HEK293 (cell line): Measurements from ENCODE around the gene PEPD.

Experiments used
- CTCF ChIA-PET: fragments of 350-600 bp; formaldehyde crosslinking; extraction: SDS; loops from one replicate; lab custom pipeline; 2021; ENCODE audit warnings: antibody characterized with exemption; lab: Yijun Ruan, JAX
- POLR2A ChIA-PET: fragments of 300-600 bp; formaldehyde crosslinking; extraction: SDS; loops from one replicate; lab custom pipeline; 2020; ENCODE audit warnings: antibody characterized with exemption, inconsistent platforms; lab: Yijun Ruan, JAX
- H3K27ac ChIP-seq: fragments of 200-500 bp; sonication (Bioruptor generic); 2 replicates; pipeline ENCODE4 v1.5.1; 2014; ENCODE audit warnings: low read depth, low read length, control low read depth, inconsistent platforms; ENCODE audit errors: extremely low read depth
- H3K36me3 ChIP-seq, 2 experiments: fragments of 200-500 bp in 1 of 2; sonication (Bioruptor generic) in 1 of 2; 1 replicate in 1 of 2; 2 replicates in 1 of 2; pipeline ENCODE4 v1.5.1; 2014 to 2017; ENCODE audit warnings: inconsistent platforms in 2 of 2, low read length in 2 of 2; ENCODE audit not compliant: control insufficient read depth in 2 of 2, insufficient read depth in 1 of 2
- H3K4me1 ChIP-seq: fragments of 200-500 bp; sonication (Bioruptor generic); 2 replicates; pipeline ENCODE4 v1.5.1; 2014; ENCODE audit warnings: mild to moderate bottlenecking, low read length, inconsistent platforms; ENCODE audit not compliant: control insufficient read depth, insufficient read depth
- H3K4me3 ChIP-seq: 2 replicates; pipeline ENCODE4 v1.5.1; 2011; ENCODE audit warnings: low read depth, mild to moderate bottlenecking, control low read depth, low read length, moderate library complexity
- H3K9me3 ChIP-seq: fragments of 200-500 bp; sonication (Bioruptor generic); 2 replicates; pipeline ENCODE4 v1.5.1; 2014; ENCODE audit warnings: low read depth, low read length, inconsistent platforms; ENCODE audit not compliant: control insufficient read depth, insufficient read depth
- HOXD13 ChIP-seq: sonication (generic); formaldehyde crosslinking; IDR thresholded peaks from 2 replicates; pipeline ENCODE4 v1.8.0; 2022; ENCODE audit warnings: missing genetic modification reagents, borderline replicate concordance
- KLF16 ChIP-seq: fragments of 450-650 bp; formaldehyde crosslinking; IDR thresholded peaks from 2 replicates; pipeline ENCODE4 v1.5.1; 2017; ENCODE audit warnings: missing biosample characterization, missing genetic modification characterization
- PRDM1 ChIP-seq: fragments of 450-650 bp; formaldehyde crosslinking; IDR thresholded peaks from 2 replicates; pipeline ENCODE4; 2016; ENCODE audit warnings: missing biosample characterization, missing genetic modification characterization
- TRIM28 ChIP-seq: IDR thresholded peaks from 2 replicates; pipeline ENCODE4 v1.6.1; 2011; ENCODE audit warnings: low read length, control low read depth, borderline replicate concordance
- ZIC2 ChIP-seq: fragments of 450-650 bp; formaldehyde crosslinking; IDR thresholded peaks from 2 replicates; pipeline ENCODE4 v1.5.1; 2016; ENCODE audit warnings: missing biosample characterization, missing genetic modification characterization
- ZNF132 ChIP-seq: fragments of 450-650 bp; formaldehyde crosslinking; IDR thresholded peaks from 2 replicates; pipeline ENCODE4 v1.5.1; 2017; ENCODE audit warnings: missing biosample characterization, missing genetic modification characterization, borderline replicate concordance
- ZNF140 ChIP-seq: fragments of 450-650 bp; formaldehyde crosslinking; IDR thresholded peaks from 2 replicates; pipeline ENCODE4 v1.5.1; 2016; ENCODE audit warnings: missing biosample characterization, missing genetic modification characterization
- ZNF2 ChIP-seq: fragments of 450-650 bp; formaldehyde crosslinking; IDR thresholded peaks from 2 replicates; pipeline ENCODE4 v1.5.1; 2016; ENCODE audit warnings: missing biosample characterization, missing genetic modification characterization
- ZNF211 ChIP-seq: fragments of 450-650 bp; formaldehyde crosslinking; IDR thresholded peaks from 2 replicates; pipeline ENCODE4 v1.5.1; 2016; ENCODE audit warnings: low read depth, missing biosample characterization, missing genetic modification characterization
- ZNF214 ChIP-seq: fragments of 450-650 bp; formaldehyde crosslinking; IDR thresholded peaks from 2 replicates; pipeline ENCODE4 v1.5.1; 2017; ENCODE audit warnings: missing biosample characterization, mild to moderate bottlenecking, missing genetic modification characterization, borderline replicate concordance
- ZNF221 ChIP-seq: fragments of 450-650 bp; formaldehyde crosslinking; IDR thresholded peaks from 2 replicates; pipeline ENCODE4 v1.5.1; 2017; ENCODE audit warnings: missing biosample characterization, missing genetic modification characterization, borderline replicate concordance
- ZNF274 ChIP-seq, 2 experiments: fragments of 200-500 bp in 1 of 2; fragments of 450-650 bp in 1 of 2; sonication (Bioruptor generic) in 1 of 2; formaldehyde crosslinking in 1 of 2; IDR thresholded peaks; 2 replicates each; pipeline versions ENCODE4 v1.5.1 to v1.6.1; 2014 to 2016; ENCODE audit warnings: borderline replicate concordance in 1 of 2, inconsistent platforms in 1 of 2, low read length in 1 of 2, missing biosample characterization in 1 of 2, missing genetic modification characterization in 1 of 2
- ZNF426 ChIP-seq: fragments of 450-650 bp; formaldehyde crosslinking; IDR thresholded peaks from 2 replicates; pipeline ENCODE4 v1.5.1; 2017; ENCODE audit warnings: missing biosample characterization, missing genetic modification characterization, mild to moderate bottlenecking, inconsistent platforms, moderate library complexity
- ZNF510 ChIP-seq: fragments of 450-650 bp; formaldehyde crosslinking; IDR thresholded peaks from 2 replicates; pipeline ENCODE4 v1.5.1; 2018; ENCODE audit warnings: mild to moderate bottlenecking, missing genetic modification characterization, missing biosample characterization; ENCODE audit not compliant: insufficient replicate concordance
- ZNF514 ChIP-seq: fragments of 450-650 bp; formaldehyde crosslinking; IDR thresholded peaks from 2 replicates; pipeline ENCODE4 v1.5.1; 2016; ENCODE audit warnings: missing biosample characterization, missing genetic modification characterization
- ZNF529 ChIP-seq: fragments of 450-650 bp; formaldehyde crosslinking; IDR thresholded peaks from 2 replicates; pipeline ENCODE4 v1.5.1; 2017; ENCODE audit warnings: missing genetic modification characterization, missing biosample characterization; ENCODE audit not compliant: insufficient replicate concordance
- ZNF549 ChIP-seq: fragments of 450-650 bp; IDR thresholded peaks from 2 replicates; pipeline ENCODE4 v1.5.1; 2018; ENCODE audit warnings: missing biosample characterization, missing genetic modification characterization, mild to moderate bottlenecking, inconsistent platforms, moderate library complexity
- ZNF585B ChIP-seq: fragments of 450-650 bp; formaldehyde crosslinking; IDR thresholded peaks from 2 replicates; pipeline ENCODE4 v1.5.1; 2016; ENCODE audit warnings: missing biosample characterization, missing genetic modification characterization
- ZNF624 ChIP-seq: fragments of 450-650 bp; formaldehyde crosslinking; IDR thresholded peaks from 2 replicates; pipeline ENCODE4 v1.5.1; 2017; ENCODE audit warnings: missing biosample characterization, missing genetic modification characterization
- TF ChIP-seq, protein P1 (sequence below): fragments of 450-650 bp; formaldehyde crosslinking; IDR thresholded peaks from 2 replicates; pipeline ENCODE4 v1.5.1; 2017; ENCODE audit warnings: missing biosample characterization, mild to moderate bottlenecking, missing genetic modification characterization, moderate library complexity
- TF ChIP-seq, protein P2 (sequence below): fragments of 450-650 bp; formaldehyde crosslinking; IDR thresholded peaks from 2 replicates; pipeline ENCODE4 v1.5.1; 2016; ENCODE audit warnings: missing biosample characterization, missing genetic modification characterization

The PEPD gene

DNA sequence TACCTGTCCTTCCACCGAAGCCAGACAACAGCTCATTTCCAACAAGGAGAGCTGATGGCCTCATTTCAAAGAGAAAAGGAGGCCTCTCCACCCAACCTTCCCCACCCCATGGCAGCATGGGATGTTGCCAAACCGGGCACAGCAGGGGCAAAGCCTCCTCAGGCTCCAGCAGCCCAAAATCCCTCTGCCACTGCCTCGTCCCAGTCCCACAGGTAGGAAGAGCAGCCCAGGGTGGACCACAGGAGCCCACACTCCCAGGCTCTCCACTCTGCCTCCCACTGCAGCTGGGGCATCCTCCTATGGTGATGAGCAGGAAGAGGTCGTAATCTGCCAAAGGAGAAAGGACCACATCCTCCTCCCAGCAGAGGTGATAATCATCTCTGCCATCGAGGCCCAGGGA is 50.9 kb downstream of the PEPD start:
- H3K4me1 ChIP-seq: peaks cover 7% of the 10 kb centered on the region; the same call in 1 of the 2 replicates
- TF ChIP-seq ZIC2 (tag by site-specific recombination) (peak; percentile 61), ZNF214 (tag by site-specific recombination) (no peak)
- no peaks in the 10 kb centered on the region for H3K9me3 ChIP-seq
- POLR2A ChIA-PET: no interaction called here
- CTCF ChIA-PET: interaction anchor here (0.6 to 1.0 kb wide), 2 partner anchors 307 to 357 kb away, joined by 3 read pairs; no protein-coding TSS in a partner anchor
- no peak overlapping the region for H3K27ac ChIP-seq
- H3K36me3 ChIP-seq: peaks cover 0 to 5% of the 10 kb centered on the region in 2 experiments; a peak in 1 of 3 replicates
- H3K4me3 ChIP-seq: no peak overlapping the region

DNA sequence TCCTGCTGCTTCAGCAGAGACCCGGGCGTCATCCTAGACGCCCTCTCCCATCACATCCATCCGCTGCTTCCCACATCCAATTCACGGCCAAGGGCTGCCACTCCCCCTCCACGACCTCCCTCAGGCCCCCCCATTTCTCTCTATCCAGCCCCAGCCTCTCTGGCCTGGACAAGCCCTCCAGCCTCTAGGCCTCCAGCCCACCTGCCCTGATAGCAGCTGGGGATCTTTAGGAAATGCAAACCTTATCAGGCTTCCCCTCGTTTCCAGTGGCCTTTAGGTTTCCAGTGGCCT is 51.6 kb downstream of the PEPD start:
- no peaks in the 10 kb centered on the region for H3K9me3 ChIP-seq
- TF ChIP-seq ZNF426 (no peak), ZNF211 (tag by site-specific recombination) (no peak), ZNF274 (IDR thresholded peaks at IDR 0.05; ENCODE audit: low read length) (no peak), ZNF274 (tag by site-specific recombination; IDR thresholded peaks at IDR 0.05; ENCODE audit: borderline replicate concordance) (no peak), KLF16 (no peak), ZNF510 (tag by site-specific recombination) (no peak), ZNF140 (tag by site-specific recombination) (no peak), ZNF514 (no peak), ZNF221 (tag by site-specific recombination) (no peak), ZNF624 (no peak), ZNF2 (tag by site-specific recombination) (no peak), ZNF132 (tag by site-specific recombination) (no peak), ZNF585B (tag by site-specific recombination) (no peak), ZNF549 (tag by site-specific recombination) (no peak), ZNF529 (no peak), HOXD13 (no peak), TRIM28 (no peak), PRDM1 (no peak)
- TF ChIP-seq, protein P1, sequence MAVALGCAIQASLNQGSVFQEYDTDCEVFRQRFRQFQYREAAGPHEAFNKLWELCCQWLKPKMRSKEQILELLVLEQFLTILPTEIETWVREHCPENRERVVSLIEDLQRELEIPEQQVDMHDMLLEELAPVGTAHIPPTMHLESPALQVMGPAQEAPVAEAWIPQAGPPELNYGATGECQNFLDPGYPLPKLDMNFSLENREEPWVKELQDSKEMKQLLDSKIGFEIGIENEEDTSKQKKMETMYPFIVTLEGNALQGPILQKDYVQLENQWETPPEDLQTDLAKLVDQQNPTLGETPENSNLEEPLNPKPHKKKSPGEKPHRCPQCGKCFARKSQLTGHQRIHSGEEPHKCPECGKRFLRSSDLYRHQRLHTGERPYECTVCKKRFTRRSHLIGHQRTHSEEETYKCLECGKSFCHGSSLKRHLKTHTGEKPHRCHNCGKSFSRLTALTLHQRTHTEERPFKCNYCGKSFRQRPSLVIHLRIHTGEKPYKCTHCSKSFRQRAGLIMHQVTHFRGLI (tag by site-specific recombination): no peak
- TF ChIP-seq, protein P2, sequence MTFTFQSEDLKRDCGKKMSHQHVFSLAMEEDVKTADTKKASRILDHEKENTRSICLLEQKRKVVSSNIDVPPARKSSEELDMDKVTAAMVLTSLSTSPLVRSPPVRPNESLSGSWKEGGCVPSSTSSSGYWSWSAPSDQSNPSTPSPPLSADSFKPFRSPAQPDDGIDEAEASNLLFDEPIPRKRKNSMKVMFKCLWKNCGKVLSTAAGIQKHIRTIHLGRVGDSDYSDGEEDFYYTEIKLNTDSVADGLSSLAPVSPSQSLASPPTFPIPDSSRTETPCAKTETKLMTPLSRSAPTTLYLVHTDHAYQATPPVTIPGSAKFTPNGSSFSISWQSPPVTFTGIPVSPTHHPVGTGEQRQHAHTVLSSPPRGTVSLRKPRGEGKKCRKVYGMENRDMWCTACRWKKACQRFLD (tag by site-specific recombination): no peak
- TF ChIP-seq, all 188 proteins: peak for 0
- CTCF ChIA-PET: interaction anchor here (0.6 to 1.0 kb wide), 2 partner anchors 121 to 308 kb away, joined by 3 read pairs; no protein-coding TSS in a partner anchor
- Histone ChIP-seq H3K36me3 (peaks cover 0 to 5% of the 10 kb centered on the region in 2 experiments; a peak in 1 of 3 replicates), H3K4me1 (peaks cover 7% of the 10 kb centered on the region; the same call in 1 of the 2 replicates), H3K4me3 (no peak overlapping the region), H3K27ac (no peak overlapping the region)
- POLR2A ChIA-PET: no interaction called here
